Activated T-cell treated with anti-CD3 and anti-CD28 coated beads, Interleukin-2, amount 50 U/mL, for 72 hours (primary cell): Measurements from ENCODE around the gene HOXB2. TPM values are rescaled to one million over a fixed set of nuclear protein-coding genes. Genes with fewer than 3 reads are reported as not detected.
A peak's percentile ranks its signal among the peaks of the same experiment; 100 is the strongest.

Source experiments
- ATAC-seq, 2 donors: fragments of 150-1000 bp; cut with Tn5 transposase; replicated peaks in 1 of 2; 2 replicates each; pipeline ENCODE4 v1.10.0; 2021; ENCODE audit warnings: moderate library complexity in 2 of 2, mild to moderate bottlenecking in 1 of 2
- DNase-seq, 2 donors: peaks; one replicate each; pipeline ENCODE4 v3.0.0; 2021 to 2022; ENCODE audit warnings: mixed read lengths in 1 of 2
- H3K27ac Mint-ChIP-seq: one replicate; pipeline ENCODE4 v1.8.0; 2022; ENCODE audit warnings: mild to moderate bottlenecking, moderate library complexity, mixed read lengths
- H3K27me3 Mint-ChIP-seq: one replicate; pipeline ENCODE4 v1.8.0; 2022; ENCODE audit warnings: low read depth, mixed read lengths
- H3K36me3 Mint-ChIP-seq, 2 donors: one replicate each; pipeline ENCODE4 v1.8.0; 2022; ENCODE audit warnings: mixed read lengths in 2 of 2, mild to moderate bottlenecking in 1 of 2; ENCODE audit not compliant: insufficient read depth in 2 of 2
- H3K4me1 Mint-ChIP-seq: one replicate; pipeline ENCODE4 v1.8.0; 2022; ENCODE audit warnings: low read depth, mixed read lengths
- H3K4me3 Mint-ChIP-seq, 2 donors: one replicate each; pipeline ENCODE4 v1.8.0; 2022; ENCODE audit warnings: mild to moderate bottlenecking in 2 of 2, mixed read lengths in 2 of 2, moderate library complexity in 2 of 2
- H3K9me3 Mint-ChIP-seq, 2 donors: one replicate each; pipeline ENCODE4 v1.8.0; 2022; ENCODE audit warnings: mixed read lengths in 2 of 2
- total RNA-seq, 2 donors: library from RNA; stranded (reverse); gene quantifications; one replicate each; pipeline ENCODE4 v1.2.3, GENCODE V29; 2022

Gene HOXB2
- total RNA-seq, 2 donors from 2014 or later, result 18.1 to 37.7 TPM

GRCh38 chr17:48587276-48588073, 42.6 kb upstream of the HOXB2 start:
- Mint-ChIP-seq H3K27me3 (peaks cover 99% of the 10 kb centered on the region), H3K4me3 (peak overlapping the region in 1 of 2 donors; percentile 26), H3K27ac (no peak overlapping the region), H3K4me1 (peaks cover 48% of the 10 kb centered on the region), H3K36me3 (no peaks in the 10 kb centered on the region), H3K9me3 (no peaks in the 10 kb centered on the region)
- DNase-seq, result no peak
- ATAC-seq, result no peak

- no peak overlapping the region for H3K27ac Mint-ChIP-seq
- no peaks in the 10 kb centered on the region for H3K36me3 Mint-ChIP-seq
- H3K27me3 Mint-ChIP-seq, result peaks cover 95% of the 10 kb centered on the region
- peak in 1 of 2 donors; percentile 34 for ATAC-seq
- H3K9me3 Mint-ChIP-seq, result no peaks in the 10 kb centered on the region
- peak; percentile 53 to 62 for DNase-seq
- H3K4me1 Mint-ChIP-seq, result peaks cover 49% of the 10 kb centered on the region
- peak overlapping the region; percentile 90 to 98 for H3K4me3 Mint-ChIP-seq
Measured at GRCh38 chr17:48586355-48587258, 41.7 kb upstream of the HOXB2 start.

- ATAC-seq (no peak), DNase-seq (no peak)
- no peaks in the 10 kb centered on the region for H3K36me3 Mint-ChIP-seq
- H3K4me3 Mint-ChIP-seq, result peak overlapping the region; percentile 90 to 98
- H3K9me3 Mint-ChIP-seq, result no peaks in the 10 kb centered on the region
- no peak overlapping the region for H3K27ac Mint-ChIP-seq
- H3K4me1 Mint-ChIP-seq, result peaks cover 60% of the 10 kb centered on the region
- peaks cover 95% of the 10 kb centered on the region for H3K27me3 Mint-ChIP-seq
Measured at GRCh38 chr17:48584223-48584741, 39.4 kb upstream of the HOXB2 start.

GRCh38 chr17:48583708-48584222, 38.9 kb upstream of the HOXB2 start:
- Mint-ChIP-seq H3K4me3 (peak overlapping the region; percentile 90 to 98), H3K27me3 (peaks cover 95% of the 10 kb centered on the region), H3K4me1 (peaks cover 65% of the 10 kb centered on the region), H3K27ac (no peak overlapping the region), H3K36me3 (no peaks in the 10 kb centered on the region), H3K9me3 (no peaks in the 10 kb centered on the region)
- ATAC-seq, result no peak
- DNase-seq, result no peak

GRCh38 chr17:48582750-48583069, 37.8 kb upstream of the HOXB2 start:
- DNase-seq (no peak), ATAC-seq (no peak)
- H3K36me3 Mint-ChIP-seq, result peaks cover 2 to 3% of the 10 kb centered on the region in 2 donors
- H3K27me3 Mint-ChIP-seq, result peaks cover 88% of the 10 kb centered on the region
- peaks cover 67% of the 10 kb centered on the region for H3K4me1 Mint-ChIP-seq
- no peaks in the 10 kb centered on the region for H3K9me3 Mint-ChIP-seq
- peak overlapping the region; percentile 75 to 98 for H3K4me3 Mint-ChIP-seq
- H3K27ac Mint-ChIP-seq, result no peak overlapping the region

- H3K4me1 Mint-ChIP-seq, result peaks cover 59% of the 10 kb centered on the region
Measured at GRCh38 chr17:48579760-48580554, 35.0 kb upstream of the HOXB2 start.

GRCh38 chr17:48579471-48579759, 34.5 kb upstream of the HOXB2 start:
- no peak overlapping the region for H3K27ac Mint-ChIP-seq
- H3K27me3 Mint-ChIP-seq, result peaks cover 60% of the 10 kb centered on the region
- ATAC-seq, result no peak
- peak overlapping the region; percentile 89 to 95 for H3K4me3 Mint-ChIP-seq
- peaks cover 56% of the 10 kb centered on the region for H3K4me1 Mint-ChIP-seq
- H3K36me3 Mint-ChIP-seq, result peaks cover 2 to 3% of the 10 kb centered on the region in 2 donors
- no peak for DNase-seq
- no peaks in the 10 kb centered on the region for H3K9me3 Mint-ChIP-seq

More at GRCh38 chr17:48579760-48580554, 35.0 kb upstream of the HOXB2 start:
- H3K27me3 Mint-ChIP-seq, result peaks cover 61% of the 10 kb centered on the region
- H3K27ac Mint-ChIP-seq, result no peak overlapping the region
- ATAC-seq (no peak), DNase-seq (no peak)
- H3K9me3 Mint-ChIP-seq, result no peaks in the 10 kb centered on the region
- H3K4me3 Mint-ChIP-seq, result peak overlapping the region; percentile 70 to 95
- peaks cover 2 to 3% of the 10 kb centered on the region in 2 donors for H3K36me3 Mint-ChIP-seq

GRCh38 chr17:48578616-48579470, 33.9 kb upstream of the HOXB2 start:
- Mint-ChIP-seq H3K4me1 (peaks cover 56% of the 10 kb centered on the region), H3K4me3 (peak overlapping the region; percentile 89 to 95), H3K27me3 (peaks cover 59% of the 10 kb centered on the region), H3K36me3 (peaks cover 2 to 3% of the 10 kb centered on the region in 2 donors), H3K27ac (peak overlapping the region; percentile 58), H3K9me3 (no peaks in the 10 kb centered on the region)
- DNase-seq, result no peak
- ATAC-seq, result peak; percentile 57 to 71

GRCh38 chr17:48577946-48578615, 33.2 kb upstream of the HOXB2 start, which contains the start of gene HOXB4:
Gene HOXB4 (minus strand): TSS chr17:48578350. CDS start chr17:48578319, 31 bp downstream.
- Mint-ChIP-seq H3K4me1 (peaks cover 55% of the 10 kb centered on the region), H3K9me3 (no peaks in the 10 kb centered on the region), H3K27ac (peak within 1 kb of the TSS; percentile 95), H3K36me3 (peaks cover 2 to 3% of the 10 kb centered on the region in 2 donors), H3K27me3 (peaks cover 51% of the 10 kb centered on the region), H3K4me3 (peak within 1 kb of the TSS; percentile 89 to 95)
- DNase-seq, result peak; percentile 73 to 77
- peak; percentile 72 to 86 for ATAC-seq

- no peak for DNase-seq
- Mint-ChIP-seq H3K36me3 (peaks cover 2 to 3% of the 10 kb centered on the region in 2 donors), H3K4me1 (peaks cover 49% of the 10 kb centered on the region), H3K27me3 (peaks cover 44% of the 10 kb centered on the region), H3K9me3 (no peaks in the 10 kb centered on the region), H3K4me3 (peak overlapping the region; percentile 75 to 78), H3K27ac (no peak overlapping the region)
- peak in 1 of 2 donors; percentile 12 for ATAC-seq
Measured at GRCh38 chr17:48577330-48577945, 32.5 kb upstream of the HOXB2 start.
